CD4-positive, alpha-beta T cell treated with Interleukin-4 for 1 hour (primary cell): Measurements from ENCODE around the gene TMEM98.
"Not testable (repeated sequence)": the region's sequence is repeated elsewhere in the genome, so short reads cannot be mapped to it uniquely, and the experiment has no call there.

Experiments used
- DNase-seq, 2 donors: peaks; one replicate each; pipeline ENCODE4 v3.0.0-alpha.2; 2020 to 2022

The TMEM98 gene, protein sequence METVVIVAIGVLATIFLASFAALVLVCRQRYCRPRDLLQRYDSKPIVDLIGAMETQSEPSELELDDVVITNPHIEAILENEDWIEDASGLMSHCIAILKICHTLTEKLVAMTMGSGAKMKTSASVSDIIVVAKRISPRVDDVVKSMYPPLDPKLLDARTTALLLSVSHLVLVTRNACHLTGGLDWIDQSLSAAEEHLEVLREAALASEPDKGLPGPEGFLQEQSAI

GRCh38 chr17:32927724-32928585 is at the start of gene TMEM98:
TSS of gene TMEM98 (plus strand) at chr17:32928153. CDS start at chr17:32931529, 3,376 bp downstream.
- DNase-seq, result no peak

GRCh38 chr17:32878211-32878610 is 49.7 kb upstream of the TMEM98 start:
- DNase-seq, result no peak

GRCh38 chr17:32879134-32879533 is 48.8 kb upstream of the TMEM98 start:
- DNase-seq, result no peak

- DNase-seq, result no peak
Measured at GRCh38 chr17:32880671-32881453, 47.1 kb upstream of the TMEM98 start.

DNA sequence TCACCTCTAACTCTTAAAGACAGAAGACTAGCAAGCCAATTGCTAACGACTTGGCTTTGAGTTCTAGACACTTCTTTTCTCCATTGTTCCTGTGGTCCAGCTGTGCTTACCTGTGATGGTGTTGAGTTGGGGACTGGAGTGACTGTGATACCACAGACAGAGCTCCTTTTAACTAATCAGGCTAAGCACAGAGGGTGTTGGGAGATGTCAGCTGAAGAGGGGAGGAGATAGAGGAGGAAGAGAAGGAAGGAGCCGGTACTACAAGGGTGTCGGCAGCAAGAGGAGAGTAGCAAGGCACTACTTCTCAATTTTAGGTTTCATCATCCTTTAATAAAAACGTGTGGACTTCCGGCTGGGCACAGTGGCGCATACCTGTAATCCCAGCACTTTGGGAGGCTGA is 45.9 kb upstream of the TMEM98 start:
- no peak for DNase-seq

- no peak for DNase-seq
Measured at GRCh38 chr17:32882734-32883133, 45.2 kb upstream of the TMEM98 start.

- not testable (repeated sequence) for DNase-seq
Measured at GRCh38 chr17:32886951-32887350, 41.0 kb upstream of the TMEM98 start.

DNA sequence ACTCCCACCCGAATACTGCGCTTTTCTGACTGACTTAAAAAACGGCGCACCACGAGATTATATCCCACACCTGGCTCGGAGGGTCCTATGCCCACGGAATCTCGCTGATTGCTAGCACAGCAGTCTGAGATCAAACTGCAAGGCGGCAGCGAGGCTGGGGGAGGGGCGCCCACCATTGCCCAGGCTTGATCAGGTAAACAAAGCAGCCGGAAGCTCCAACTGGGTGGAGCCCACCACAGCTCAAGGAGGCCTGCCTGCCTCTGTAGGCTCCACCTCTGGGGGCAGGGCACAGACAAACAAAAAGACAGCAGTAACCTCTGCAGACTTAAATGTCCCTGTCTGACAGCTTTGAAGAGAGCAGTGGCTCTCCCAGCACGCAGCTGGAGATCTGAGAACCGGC is 40.5 kb upstream of the TMEM98 start:
- not testable (repeated sequence) for DNase-seq

DNA sequence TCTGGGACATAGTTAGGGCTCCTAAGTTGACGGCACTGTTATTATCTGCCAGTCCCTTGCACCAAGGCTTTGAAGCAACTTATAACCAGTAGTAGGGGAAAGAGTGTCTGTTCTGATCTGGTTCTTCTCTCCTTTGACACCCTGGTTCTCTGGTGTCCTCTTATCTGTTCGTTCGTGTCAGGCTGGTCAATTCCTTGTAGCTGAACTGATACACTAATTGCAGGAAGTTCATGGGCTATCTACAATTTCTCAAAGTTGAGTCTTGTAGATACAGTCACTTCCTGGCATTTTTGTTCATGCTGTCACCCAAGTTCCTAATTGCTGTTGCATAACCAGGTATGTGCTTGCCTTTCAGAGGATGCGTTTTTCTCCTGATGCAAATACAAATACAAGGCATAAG is 33.7 kb upstream of the TMEM98 start:
- DNase-seq, result no peak

- no peak for DNase-seq
Measured at GRCh38 chr17:32896647-32897258, 31.2 kb upstream of the TMEM98 start.

GRCh38 chr17:32899236-32900013 is 28.5 kb upstream of the TMEM98 start:
- DNase-seq, result no peak

DNA sequence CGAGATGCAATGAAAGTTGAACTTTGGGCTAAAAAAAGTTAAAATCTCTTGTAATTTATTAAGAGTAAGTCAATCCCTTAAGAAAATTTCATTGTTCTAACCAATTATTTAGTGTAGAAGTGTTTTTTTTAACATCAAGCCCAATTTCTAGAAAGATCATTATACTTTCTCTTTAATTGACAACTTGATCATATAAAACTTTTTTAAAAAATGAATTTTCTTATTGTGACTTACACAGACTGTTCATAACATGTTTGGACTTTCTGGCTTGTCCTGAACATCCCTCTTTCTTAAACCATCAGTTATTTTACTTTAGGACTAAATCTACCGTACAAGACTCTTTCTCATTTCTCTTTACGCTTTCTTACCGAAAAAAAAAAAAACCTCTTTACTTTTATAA is 26.2 kb upstream of the TMEM98 start:
- no peak for DNase-seq

DNA sequence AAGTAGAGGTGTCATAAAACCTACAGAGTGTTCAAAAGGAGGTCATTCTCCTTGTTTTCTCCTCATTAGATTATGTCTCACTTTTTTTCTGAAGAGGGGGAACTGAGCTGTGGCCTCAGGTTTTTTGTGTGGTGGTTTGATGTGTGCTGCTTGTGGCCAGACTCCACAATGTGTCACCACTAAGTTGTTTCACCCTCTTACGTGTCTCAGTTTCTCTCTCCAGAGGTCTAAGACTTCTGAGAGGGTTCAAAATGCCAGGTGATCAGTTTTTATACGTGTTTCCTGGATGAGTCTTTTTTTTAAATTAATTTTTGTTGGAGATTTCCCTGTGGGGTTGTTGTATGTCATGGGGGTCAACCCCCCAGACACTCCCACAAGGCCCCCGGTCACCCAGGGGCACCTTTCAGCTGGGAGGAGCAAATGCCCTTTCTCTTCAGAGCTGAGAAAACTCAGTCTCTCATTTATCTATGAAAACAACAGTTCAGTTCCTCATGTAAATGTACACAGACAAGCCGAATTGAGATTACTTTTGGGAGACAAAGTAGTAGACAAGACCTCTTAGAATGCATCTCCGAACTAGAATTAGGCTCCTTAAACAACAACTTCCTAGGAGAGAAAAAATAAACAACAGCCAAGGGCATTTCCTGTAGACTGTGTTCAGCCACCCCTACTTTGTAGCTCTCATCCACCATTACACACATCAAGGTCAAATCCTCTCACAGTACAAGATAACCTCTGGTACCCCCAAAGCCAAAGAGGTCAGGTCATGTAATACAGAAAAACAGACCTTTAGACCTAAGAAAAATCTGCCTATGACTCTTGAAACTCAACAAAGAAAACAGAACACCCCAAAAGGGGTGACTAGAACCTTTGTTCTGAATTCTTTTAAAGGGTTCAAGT is 23.9 kb upstream of the TMEM98 start:
- DNase-seq, result no peak

GRCh38 chr17:32904891-32905290 is 23.1 kb upstream of the TMEM98 start:
- no peak for DNase-seq

DNA sequence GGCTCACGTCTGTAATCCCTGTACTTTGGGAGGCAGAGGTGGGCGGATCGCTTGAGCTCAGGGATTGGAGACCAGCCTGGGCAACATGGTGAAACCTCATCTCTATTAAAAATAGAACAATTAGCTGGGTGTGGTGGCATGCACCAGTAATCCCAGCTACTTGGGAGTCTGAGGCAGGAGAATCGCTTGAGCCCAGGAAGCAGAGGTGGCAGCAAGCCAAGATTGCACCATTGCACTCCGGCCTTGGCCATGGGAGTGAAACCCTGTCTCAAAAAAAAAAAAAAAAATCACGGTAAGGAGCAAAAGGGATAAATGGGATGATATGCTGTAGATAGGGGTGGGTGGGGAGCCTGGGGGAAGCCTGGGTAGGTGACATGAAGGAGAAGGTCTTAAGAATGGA is 20.4 kb upstream of the TMEM98 start:
- no peak for DNase-seq

DNA sequence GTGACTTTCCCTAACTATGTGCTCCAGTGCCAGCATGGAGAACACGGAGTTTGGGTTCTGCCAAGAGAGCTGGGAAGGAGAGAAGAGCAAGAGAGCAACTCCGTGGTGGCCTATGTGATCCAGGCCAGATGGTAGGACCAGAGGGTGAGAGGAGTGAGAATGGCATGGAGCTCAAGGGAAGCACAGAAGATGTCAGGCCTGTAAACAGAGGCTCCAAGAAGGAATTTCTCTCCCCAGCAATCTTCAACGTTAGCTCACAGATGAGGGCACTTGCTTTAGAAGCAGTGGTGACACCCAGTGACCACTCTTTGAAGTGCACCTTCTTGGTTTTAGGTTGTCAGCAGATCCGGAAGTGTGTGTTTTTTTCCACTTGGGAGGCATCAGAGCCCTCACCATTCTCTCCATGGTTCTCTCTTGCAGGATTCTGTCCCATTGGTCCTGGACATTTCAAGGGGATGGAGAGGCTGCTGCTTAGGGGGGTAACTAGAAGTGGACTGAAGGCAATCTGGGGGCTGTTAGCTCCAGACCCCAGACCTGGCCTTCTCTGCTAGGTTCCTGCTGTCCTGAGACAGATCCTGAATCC is 18.1 kb upstream of the TMEM98 start:
- peak; percentile 48 to 56 for DNase-seq

GRCh38 chr17:32910769-32911168 is 17.2 kb upstream of the TMEM98 start:
- no peak for DNase-seq

DNA sequence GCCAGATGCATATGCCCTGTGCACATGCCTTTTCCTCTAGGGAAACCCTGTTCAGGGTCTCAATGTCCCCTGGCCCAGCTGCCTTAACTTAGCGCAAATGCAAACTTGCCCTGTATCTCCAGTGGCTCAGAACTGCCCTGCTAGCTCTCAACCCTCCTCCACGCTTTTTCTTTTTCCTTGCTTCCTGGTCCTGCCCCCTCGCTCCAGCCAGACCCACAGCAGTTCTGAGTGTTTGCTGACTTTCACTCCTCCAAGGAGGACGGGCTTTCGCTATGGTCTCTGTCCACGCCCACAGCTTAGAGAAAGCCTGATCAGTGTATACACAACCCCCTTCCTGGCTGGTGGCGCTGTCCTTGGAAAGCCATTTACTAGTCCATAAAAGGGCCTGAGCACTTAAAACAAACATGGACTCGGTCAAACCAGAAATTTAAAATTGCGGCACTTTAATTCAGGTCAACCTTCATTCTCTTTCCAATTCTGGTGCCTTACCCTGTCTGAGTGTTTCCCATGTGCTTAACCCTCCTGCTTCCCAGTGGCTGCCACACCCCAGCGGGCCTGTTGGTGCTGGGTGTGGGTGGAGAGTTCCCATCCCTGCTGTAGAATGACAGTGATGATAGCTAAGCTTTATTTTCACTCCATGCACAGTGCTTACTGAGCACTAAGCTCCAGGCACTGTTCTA is 15.6 kb upstream of the TMEM98 start:
- DNase-seq, result no peak

- no peak for DNase-seq
Measured at GRCh38 chr17:32913593-32913992, 14.4 kb upstream of the TMEM98 start.

DNA sequence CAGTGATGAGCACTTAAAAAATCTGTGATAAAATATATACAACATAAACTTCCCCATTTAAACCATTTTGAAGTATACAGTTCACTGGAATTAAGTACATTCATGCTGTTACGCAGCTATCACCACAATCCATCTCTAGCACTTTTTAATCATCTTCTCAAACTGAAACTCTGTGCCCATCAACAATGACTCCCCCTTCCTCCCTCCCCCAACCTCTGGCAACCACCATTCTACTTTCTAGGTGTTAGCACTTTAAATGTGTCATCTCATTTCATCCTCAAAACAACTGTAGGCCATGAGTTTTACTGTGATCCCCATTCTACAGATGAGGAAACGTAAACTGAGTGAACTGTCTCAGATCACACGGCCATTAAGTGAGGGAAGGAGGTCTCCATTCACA is 13.8 kb upstream of the TMEM98 start:
- DNase-seq, result no peak
